ENCODE results near the gene NUP160. TPM values are rescaled to one million over a fixed set of nuclear protein-coding genes. Genes with fewer than 3 reads are reported as not detected.
"Not testable (repeated sequence)": the region's sequence is repeated elsewhere in the genome, so short reads cannot be mapped to it uniquely, and the experiment has no call there.

NUP160 gene
- total RNA-seq, 1 donor from 2014 or later = 27.8 TPM

GRCh38 chr11:47863898-47864430 is 15.8 kb upstream of the NUP160 start:
- DNase-seq (ENCODE audit: low read depth, low spot score) = no peak

GRCh38 chr11:47863189-47863897 is 15.2 kb upstream of the NUP160 start:
- no peak for DNase-seq (ENCODE audit: low read depth, low spot score)

GRCh38 chr11:47861728-47862127 is 13.6 kb upstream of the NUP160 start:
- DNase-seq (ENCODE audit: low read depth, low spot score) = no peak

- no peak for DNase-seq (ENCODE audit: low read depth, low spot score)
Measured at GRCh38 chr11:47860536-47860935, 12.4 kb upstream of the NUP160 start.

- DNase-seq (ENCODE audit: low read depth, low spot score) = no peak
Measured at GRCh38 chr11:47857892-47858543, 9.9 kb upstream of the NUP160 start.

- no peak for DNase-seq (ENCODE audit: low read depth, low spot score)
Measured at GRCh38 chr11:47857485-47857884, 9.3 kb upstream of the NUP160 start.

- no peak for DNase-seq (ENCODE audit: low read depth, low spot score)
Measured at GRCh38 chr11:47856186-47856585, 8.0 kb upstream of the NUP160 start.

GRCh38 chr11:47854667-47855066 is 6.5 kb upstream of the NUP160 start:
- DNase-seq (ENCODE audit: low read depth, low spot score) = no peak

GRCh38 chr11:47852053-47852452 is 3.9 kb upstream of the NUP160 start:
- DNase-seq (ENCODE audit: low read depth, low spot score) = no peak

- DNase-seq (ENCODE audit: low read depth, low spot score) = no peak
Measured at GRCh38 chr11:47850337-47850736, 2.2 kb upstream of the NUP160 start.

GRCh38 chr11:47848700-47849155 is 578 bp upstream of the NUP160 start:
- no peak for DNase-seq (ENCODE audit: low read depth, low spot score)

- no peak for DNase-seq (ENCODE audit: low read depth, low spot score)
Measured at GRCh38 chr11:47847537-47847891, 636 bp downstream of the NUP160 start.

- no peak for DNase-seq (ENCODE audit: low read depth, low spot score)
Measured at GRCh38 chr11:47846998-47847397, 1.2 kb downstream of the NUP160 start.

GRCh38 chr11:47843361-47844055 is 4.6 kb downstream of the NUP160 start:
- no peak for DNase-seq (ENCODE audit: low read depth, low spot score)

GRCh38 chr11:47842749-47843148 is 5.4 kb downstream of the NUP160 start:
- DNase-seq (ENCODE audit: low read depth, low spot score) = no peak

- no peak for DNase-seq (ENCODE audit: low read depth, low spot score)
Measured at GRCh38 chr11:47837929-47838328, 10.2 kb downstream of the NUP160 start.

GRCh38 chr11:47837292-47837691 is 10.9 kb downstream of the NUP160 start:
- DNase-seq (ENCODE audit: low read depth, low spot score) = no peak

- DNase-seq (ENCODE audit: low read depth, low spot score) = not testable (repeated sequence)
Measured at GRCh38 chr11:47830013-47830412, 18.1 kb downstream of the NUP160 start.

- no peak for DNase-seq (ENCODE audit: low read depth, low spot score)
Measured at GRCh38 chr11:47828284-47828683, 19.9 kb downstream of the NUP160 start.

- DNase-seq (ENCODE audit: low read depth, low spot score) = not testable (repeated sequence)
Measured at GRCh38 chr11:47822664-47823063, 25.5 kb downstream of the NUP160 start.

GRCh38 chr11:47819743-47820142 is 28.4 kb downstream of the NUP160 start:
- no peak for DNase-seq (ENCODE audit: low read depth, low spot score)

GRCh38 chr11:47800759-47801158 is 47.4 kb downstream of the NUP160 start:
- DNase-seq (ENCODE audit: low read depth, low spot score) = no peak

Data from pulmonary artery endothelial cell (primary cell).